RWPE2 (cell line): ENCODE results near the gene FBLN2.

Source experiments
- ATAC-seq: fragments of 200-7000 bp; cut with Tn5 transposase; 3 replicates; pipeline ENCODE4 v1.9.1; 2021; ENCODE audit warnings: low read depth
- DNase-seq: peaks from one replicate; pipeline ENCODE4 v3.0.0-alpha.2; 2020; ENCODE audit warnings: low spot score
- H3K27ac ChIP-seq: fragments of 450-650 bp; 2 replicates; pipeline ENCODE4 v1.5.1; 2017; ENCODE audit warnings: mild to moderate bottlenecking; ENCODE audit not compliant: poor library complexity, severe bottlenecking
- H3K27me3 ChIP-seq: fragments of 250-450 bp; sonication (Bioruptor Pico); 2 replicates; pipeline ENCODE4 v1.5.1; 2021; ENCODE audit warnings: mild to moderate bottlenecking, moderate library complexity; ENCODE audit not compliant: insufficient read depth, poor library complexity, severe bottlenecking
- H3K36me3 ChIP-seq: fragments of 250-450 bp; sonication (Bioruptor Pico); 2 replicates; pipeline ENCODE4 v1.5.1; 2020; ENCODE audit warnings: low read depth, mild to moderate bottlenecking, moderate library complexity
- H3K4me1 ChIP-seq: fragments of 250-450 bp; sonication (Bioruptor Pico); 2 replicates; pipeline ENCODE4 v1.5.1; 2021; ENCODE audit warnings: mild to moderate bottlenecking, moderate library complexity; ENCODE audit not compliant: insufficient read depth, poor library complexity, severe bottlenecking
- H3K4me3 ChIP-seq: fragments of 250-450 bp; sonication (Bioruptor Pico); 2 replicates; pipeline ENCODE4 v1.5.1; 2021; ENCODE audit warnings: mild to moderate bottlenecking, moderate library complexity; ENCODE audit not compliant: severe bottlenecking
- H3K9me3 ChIP-seq: fragments of 250-450 bp; sonication (Bioruptor Pico); 2 replicates; pipeline ENCODE4 v1.5.1; 2021; ENCODE audit warnings: mild to moderate bottlenecking, moderate library complexity; ENCODE audit not compliant: severe bottlenecking
- CTCF ChIP-seq: fragments of 450-650 bp; IDR thresholded peaks from one replicate; pipeline ENCODE4 v1.5.1; 2017; ENCODE audit warnings: mild to moderate bottlenecking, moderate library complexity; ENCODE audit not compliant: poor library complexity, severe bottlenecking

Gene FBLN2

GRCh38 chr3:13687517-13687943 is 138.6 kb downstream of the FBLN2 start:
- no peak overlapping the region for H3K4me3 ChIP-seq
- no peaks in the 10 kb centered on the region for H3K27me3 ChIP-seq
- H3K27ac ChIP-seq = no peak overlapping the region
- H3K4me1 ChIP-seq = no peaks in the 10 kb centered on the region
- ATAC-seq = no peak; the same call in 2 of the 3 replicates
- H3K9me3 ChIP-seq = no peaks in the 10 kb centered on the region
- no peaks in the 10 kb centered on the region for H3K36me3 ChIP-seq
- TF ChIP-seq CTCF = no peak
- DNase-seq = no peak
